HEK293 (cell line): ENCODE data around the gene LRRC27.

Experiments used
- CTCF ChIP-seq: fragments of 450-650 bp; formaldehyde crosslinking; IDR thresholded peaks from 2 replicates; pipeline ENCODE4 v1.5.1; 2016; ENCODE audit warnings: missing biosample characterization, missing genetic modification characterization
- EGR2 ChIP-seq: fragments of 450-650 bp; formaldehyde crosslinking; IDR thresholded peaks from 2 replicates; pipeline ENCODE4 v1.5.1; 2016; ENCODE audit warnings: low read depth, missing biosample characterization, missing genetic modification characterization
- HIC1 ChIP-seq: fragments of 450-650 bp; formaldehyde crosslinking; IDR thresholded peaks from 2 replicates; pipeline ENCODE4 v1.5.1; 2016; ENCODE audit warnings: missing biosample characterization, missing genetic modification characterization
- KLF10 ChIP-seq: fragments of 450-650 bp; IDR thresholded peaks from 2 replicates; pipeline ENCODE4 v1.5.1; 2018; ENCODE audit warnings: missing biosample characterization, mild to moderate bottlenecking, missing genetic modification characterization
- MZF1 ChIP-seq: fragments of 450-650 bp; formaldehyde crosslinking; IDR thresholded peaks from 2 replicates; pipeline ENCODE4 v1.5.1; 2017; ENCODE audit warnings: missing biosample characterization, missing genetic modification characterization, borderline replicate concordance
- OVOL3 ChIP-seq: fragments of 450-650 bp; formaldehyde crosslinking; IDR thresholded peaks from 2 replicates; pipeline ENCODE4 v1.5.1; 2016; ENCODE audit warnings: missing biosample characterization, missing genetic modification characterization
- PBX3 ChIP-seq: sonication (generic); formaldehyde crosslinking; IDR thresholded peaks from 2 replicates; pipeline ENCODE4 v1.8.1; 2022; ENCODE audit warnings: mild to moderate bottlenecking, moderate library complexity, missing genetic modification reagents
- PRDM4 ChIP-seq: fragments of 450-650 bp; formaldehyde crosslinking; IDR thresholded peaks from 2 replicates; pipeline ENCODE4 v1.5.1; 2017; ENCODE audit warnings: missing biosample characterization, missing genetic modification characterization
- ZBTB6 ChIP-seq: fragments of 450-650 bp; formaldehyde crosslinking; IDR thresholded peaks from 2 replicates; pipeline ENCODE4 v1.5.1; 2017; ENCODE audit warnings: missing biosample characterization, missing genetic modification characterization
- ZBTB7A ChIP-seq: fragments of 450-650 bp; formaldehyde crosslinking; IDR thresholded peaks from 2 replicates; pipeline ENCODE4 v1.5.1; 2016; ENCODE audit warnings: low read depth, missing biosample characterization, missing genetic modification characterization
- ZBTB8A ChIP-seq: fragments of 450-650 bp; formaldehyde crosslinking; IDR thresholded peaks from 2 replicates; pipeline ENCODE4 v1.5.1; 2016; ENCODE audit warnings: missing biosample characterization, missing genetic modification characterization
- ZFP3 ChIP-seq: fragments of 450-650 bp; formaldehyde crosslinking; IDR thresholded peaks from 2 replicates; pipeline ENCODE4 v1.5.1; 2016; ENCODE audit warnings: low read depth, missing biosample characterization, missing genetic modification characterization
- ZFP41 ChIP-seq: fragments of 450-650 bp; formaldehyde crosslinking; IDR thresholded peaks from 2 replicates; pipeline ENCODE4 v1.5.1; 2016; ENCODE audit warnings: missing biosample characterization, missing genetic modification characterization, borderline replicate concordance
- ZNF148 ChIP-seq: fragments of 450-650 bp; formaldehyde crosslinking; IDR thresholded peaks from 2 replicates; pipeline ENCODE4 v1.5.0; 2017; ENCODE audit warnings: missing biosample characterization, missing genetic modification characterization, borderline replicate concordance
- ZNF223 ChIP-seq: fragments of 450-650 bp; formaldehyde crosslinking; IDR thresholded peaks from 2 replicates; pipeline ENCODE4 v1.5.1; 2016; ENCODE audit warnings: missing biosample characterization, missing genetic modification characterization
- ZNF302 ChIP-seq: fragments of 450-650 bp; formaldehyde crosslinking; IDR thresholded peaks from 2 replicates; pipeline ENCODE4 v1.5.1; 2016; ENCODE audit warnings: missing biosample characterization, missing genetic modification characterization, low read depth
- ZNF416 ChIP-seq: fragments of 450-650 bp; formaldehyde crosslinking; IDR thresholded peaks from 2 replicates; pipeline ENCODE4 v1.5.1; 2016; ENCODE audit warnings: missing biosample characterization, missing genetic modification characterization
- ZNF433 ChIP-seq: fragments of 450-650 bp; formaldehyde crosslinking; IDR thresholded peaks from 2 replicates; pipeline ENCODE4 v1.5.1; 2016; ENCODE audit warnings: missing biosample characterization, missing genetic modification characterization, low read depth
- ZNF544 ChIP-seq: fragments of 450-650 bp; formaldehyde crosslinking; IDR thresholded peaks from 2 replicates; pipeline ENCODE4 v1.5.0; 2017; ENCODE audit warnings: missing biosample characterization, missing genetic modification characterization
- ZNF558 ChIP-seq: fragments of 450-650 bp; formaldehyde crosslinking; IDR thresholded peaks from 2 replicates; pipeline ENCODE4 v1.5.1; 2016; ENCODE audit warnings: missing biosample characterization, missing genetic modification characterization
- ZNF660 ChIP-seq: fragments of 450-650 bp; IDR thresholded peaks from 2 replicates; pipeline ENCODE4 v1.5.1; 2018; ENCODE audit warnings: missing biosample characterization, mild to moderate bottlenecking, missing genetic modification characterization
- ZNF677 ChIP-seq: fragments of 450-650 bp; IDR thresholded peaks from 2 replicates; pipeline ENCODE4 v1.5.0; 2018; ENCODE audit warnings: missing biosample characterization, mild to moderate bottlenecking, missing genetic modification characterization, moderate library complexity
- ZNF704 ChIP-seq: fragments of 450-650 bp; formaldehyde crosslinking; IDR thresholded peaks from 2 replicates; pipeline ENCODE4 v1.5.1; 2016; ENCODE audit warnings: missing biosample characterization, missing genetic modification characterization
- ZNF707 ChIP-seq: fragments of 450-650 bp; formaldehyde crosslinking; IDR thresholded peaks from 2 replicates; pipeline ENCODE4 v1.5.1; 2016; ENCODE audit warnings: missing biosample characterization, missing genetic modification characterization
- ZNF747 ChIP-seq: fragments of 450-650 bp; formaldehyde crosslinking; IDR thresholded peaks from 2 replicates; pipeline ENCODE4 v1.5.1; 2016; ENCODE audit warnings: missing biosample characterization, missing genetic modification characterization
- ZNF76 ChIP-seq: fragments of 450-650 bp; formaldehyde crosslinking; IDR thresholded peaks from 2 replicates; pipeline ENCODE4; 2016; ENCODE audit warnings: low read depth, missing biosample characterization, missing genetic modification characterization, borderline replicate concordance
- ZNF792 ChIP-seq: fragments of 450-650 bp; formaldehyde crosslinking; IDR thresholded peaks from 2 replicates; pipeline ENCODE4 v1.5.1; 2016; ENCODE audit warnings: missing biosample characterization, missing genetic modification characterization

LRRC27 gene

GRCh38 chr10:132331601-132332432 is at the start of gene LRRC27 (continued):
- TF ChIP-seq HIC1 (peak; percentile 98), ZBTB7A (tag by site-specific recombination) (peak; percentile 79), ZNF223 (tag by site-specific recombination) (no peak), ZNF704 (tag by site-specific recombination) (0 out of 2 replicates have a peak, but pooled peaks have one; percentile 38), ZNF544 (tag by site-specific recombination) (no peak), ZNF660 (tag by site-specific recombination) (no peak), ZNF792 (tag by site-specific recombination) (no peak), ZBTB6 (no peak), ZNF707 (tag by site-specific recombination) (no peak), ZNF677 (tag by site-specific recombination) (no peak), PBX3 (CRISPR knock-in tag) (peak; percentile 71; the same call in 1 of the 2 replicates), EGR2 (tag by site-specific recombination) (peak; percentile 96), ZFP3 (tag by site-specific recombination) (no peak), KLF10 (peak; percentile 98), MZF1 (tag by site-specific recombination) (no peak), ZNF302 (tag by site-specific recombination) (no peak), ZNF747 (tag by site-specific recombination) (no peak), ZNF148 (tag by site-specific recombination) (no peak), ZNF433 (tag by site-specific recombination) (no peak), ZNF416 (tag by site-specific recombination) (no peak), ZFP41 (tag by site-specific recombination) (no peak), ZNF558 (no peak), ZNF76 (tag by site-specific recombination) (peak; percentile 52; the same call in 1 of the 2 replicates), PRDM4 (tag by site-specific recombination) (no peak; the same call in 1 of the 2 replicates), CTCF (peak; percentile 22; the same call in 1 of the 2 replicates), OVOL3 (tag by site-specific recombination) (no peak), ZBTB8A (tag by site-specific recombination) (peak; percentile 87)
